ENCODE results near the gene GOLT1A. TPM values are rescaled to one million over a fixed set of nuclear protein-coding genes. Genes with fewer than 3 reads are reported as not detected.

Gene GOLT1A
- not detected in 2 replicates for total RNA-seq (2014; rRNA removed; shearing (Covaris generic))

- H3K27me3 ChIP-seq = no peaks in the 10 kb centered on the region
- no peak within 1 kb of the TSS for H3K4me3 ChIP-seq
- H3K27ac ChIP-seq = no peak within 1 kb of the TSS
- DNase-seq = peak; percentile 75 to 85
- H3K4me1 ChIP-seq = no peaks in the 10 kb centered on the region
- H3K36me3 ChIP-seq = no peaks in the 10 kb centered on the region
- H3K9me3 ChIP-seq (replicated peaks) = no peaks in the 10 kb centered on the region
These were observed at the start of gene GOLT1A for GRCh38 chr1:204213668-204214662. Gene GOLT1A, minus strand, starts transcription at chr1:204213988. Its CDS starts 82 bp downstream, at chr1:204213906.

- H3K27me3 ChIP-seq = no peaks in the 10 kb centered on the region
- H3K4me1 ChIP-seq = peaks cover 43% of the 10 kb centered on the region
- peak overlapping the region; percentile 28 for H3K4me3 ChIP-seq
- peak; percentile 35 to 59 for DNase-seq
- no peaks in the 10 kb centered on the region for H3K36me3 ChIP-seq
- peak overlapping the region; percentile 79 for H3K27ac ChIP-seq
- H3K9me3 ChIP-seq (replicated peaks) = no peaks in the 10 kb centered on the region
These were observed 49.6 kb upstream of the GOLT1A start for GRCh38 chr1:204263254-204263910.

- peak overlapping the region; percentile 28 for H3K4me3 ChIP-seq
- no peaks in the 10 kb centered on the region for H3K27me3 ChIP-seq
- peaks cover 36% of the 10 kb centered on the region for H3K4me1 ChIP-seq
- peak; percentile 94 to 96 for DNase-seq
- no peaks in the 10 kb centered on the region for H3K9me3 ChIP-seq (replicated peaks)
- no peaks in the 10 kb centered on the region for H3K36me3 ChIP-seq
- H3K27ac ChIP-seq = peak overlapping the region; percentile 79
These were observed 48.9 kb upstream of the GOLT1A start for GRCh38 chr1:204262506-204263253.

GRCh38 chr1:204261746-204262505 is 48.1 kb upstream of the GOLT1A start:
- peak overlapping the region; percentile 28 for H3K4me3 ChIP-seq
- DNase-seq = peak in 1 of 2 experiments; percentile 69

GRCh38 chr1:204261266-204261665 is 47.5 kb upstream of the GOLT1A start:
- DNase-seq = no peak
- no peak overlapping the region for H3K4me3 ChIP-seq
- H3K4me1 ChIP-seq = peaks cover 33% of the 10 kb centered on the region
- H3K27me3 ChIP-seq = no peaks in the 10 kb centered on the region
- H3K36me3 ChIP-seq = no peaks in the 10 kb centered on the region
- H3K27ac ChIP-seq = no peak overlapping the region
- no peaks in the 10 kb centered on the region for H3K9me3 ChIP-seq (replicated peaks)

More at GRCh38 chr1:204261746-204262505, 48.1 kb upstream of the GOLT1A start:
- H3K27ac ChIP-seq = peak overlapping the region; percentile 79
- no peaks in the 10 kb centered on the region for H3K36me3 ChIP-seq
- no peaks in the 10 kb centered on the region for H3K9me3 ChIP-seq (replicated peaks)
- H3K4me1 ChIP-seq = peaks cover 33% of the 10 kb centered on the region
- no peaks in the 10 kb centered on the region for H3K27me3 ChIP-seq

- Histone ChIP-seq H3K27me3 (no peaks in the 10 kb centered on the region), H3K4me1 (peaks cover 34% of the 10 kb centered on the region), H3K4me3 (no peak overlapping the region), H3K9me3 (replicated peaks) (no peaks in the 10 kb centered on the region), H3K27ac (no peak overlapping the region), H3K36me3 (no peaks in the 10 kb centered on the region)
- DNase-seq = no peak
These were observed 46.9 kb upstream of the GOLT1A start for GRCh38 chr1:204260601-204261197.

- Histone ChIP-seq H3K4me1 (peaks cover 38% of the 10 kb centered on the region), H3K4me3 (no peak overlapping the region), H3K9me3 (replicated peaks) (no peaks in the 10 kb centered on the region), H3K27ac (no peak overlapping the region), H3K27me3 (no peaks in the 10 kb centered on the region), H3K36me3 (no peaks in the 10 kb centered on the region)
- no peak for DNase-seq
These were observed 46.0 kb upstream of the GOLT1A start for GRCh38 chr1:204259782-204260181.

GRCh38 chr1:204259196-204259595 is 45.4 kb upstream of the GOLT1A start:
- H3K27ac ChIP-seq = no peak overlapping the region
- no peak overlapping the region for H3K4me3 ChIP-seq
- no peaks in the 10 kb centered on the region for H3K27me3 ChIP-seq
- DNase-seq = no peak
- H3K4me1 ChIP-seq = peaks cover 37% of the 10 kb centered on the region
- no peaks in the 10 kb centered on the region for H3K9me3 ChIP-seq (replicated peaks)
- H3K36me3 ChIP-seq = no peaks in the 10 kb centered on the region

- DNase-seq = peak; percentile 70 to 83
- no peaks in the 10 kb centered on the region for H3K27me3 ChIP-seq
- peaks cover 30% of the 10 kb centered on the region for H3K4me1 ChIP-seq
- no peaks in the 10 kb centered on the region for H3K36me3 ChIP-seq
- H3K9me3 ChIP-seq (replicated peaks) = no peaks in the 10 kb centered on the region
- H3K4me3 ChIP-seq = no peak overlapping the region
- H3K27ac ChIP-seq = no peak overlapping the region
These were observed 44.7 kb upstream of the GOLT1A start for GRCh38 chr1:204258213-204259115.

- Histone ChIP-seq H3K4me3 (no peak overlapping the region), H3K4me1 (peaks cover 22% of the 10 kb centered on the region), H3K27me3 (no peaks in the 10 kb centered on the region), H3K27ac (no peak overlapping the region), H3K36me3 (no peaks in the 10 kb centered on the region), H3K9me3 (replicated peaks) (no peaks in the 10 kb centered on the region)
- no peak for DNase-seq
These were observed 43.7 kb upstream of the GOLT1A start for GRCh38 chr1:204257446-204257845.

GRCh38 chr1:204256531-204256930 is 42.7 kb upstream of the GOLT1A start:
- Histone ChIP-seq H3K4me3 (no peak overlapping the region), H3K27ac (no peak overlapping the region), H3K27me3 (no peaks in the 10 kb centered on the region), H3K36me3 (no peaks in the 10 kb centered on the region), H3K9me3 (replicated peaks) (no peaks in the 10 kb centered on the region), H3K4me1 (peaks cover 12% of the 10 kb centered on the region)
- DNase-seq = no peak

GRCh38 chr1:204255966-204256365 is 42.2 kb upstream of the GOLT1A start:
- Histone ChIP-seq H3K27ac (no peak overlapping the region), H3K9me3 (replicated peaks) (no peaks in the 10 kb centered on the region), H3K4me1 (peaks cover 7% of the 10 kb centered on the region), H3K4me3 (no peak overlapping the region), H3K27me3 (no peaks in the 10 kb centered on the region), H3K36me3 (no peaks in the 10 kb centered on the region)
- DNase-seq = no peak

GRCh38 chr1:204255225-204255624 is 41.4 kb upstream of the GOLT1A start:
- Histone ChIP-seq H3K4me3 (no peak overlapping the region), H3K4me1 (peaks cover 5% of the 10 kb centered on the region), H3K27me3 (no peaks in the 10 kb centered on the region), H3K27ac (no peak overlapping the region), H3K9me3 (replicated peaks) (no peaks in the 10 kb centered on the region), H3K36me3 (no peaks in the 10 kb centered on the region)
- DNase-seq = peak; percentile 78 to 91
